Ovary (tissue), 3 donors: ENCODE results near the gene C18orf54.

Experiments used
- CTCF ChIP-seq, 3 donors: fragments of 450-650 bp in 2 of 3; fragments of 200-600 bp in 1 of 3; IDR thresholded peaks; one replicate each; pipeline versions ENCODE4 v1.5.1 to v1.8.0; 2016 to 2022; ENCODE audit warnings: antibody characterized with exemption in 3 of 3, mild to moderate bottlenecking in 1 of 3
- POLR2A ChIP-seq: fragments of 450-650 bp; IDR thresholded peaks from one replicate; pipeline ENCODE4 v1.6.1; 2017; ENCODE audit warnings: antibody characterized with exemption, mild to moderate bottlenecking, moderate library complexity
- donor health status: DM: no; HTN: no; CAD: no.

DNA sequence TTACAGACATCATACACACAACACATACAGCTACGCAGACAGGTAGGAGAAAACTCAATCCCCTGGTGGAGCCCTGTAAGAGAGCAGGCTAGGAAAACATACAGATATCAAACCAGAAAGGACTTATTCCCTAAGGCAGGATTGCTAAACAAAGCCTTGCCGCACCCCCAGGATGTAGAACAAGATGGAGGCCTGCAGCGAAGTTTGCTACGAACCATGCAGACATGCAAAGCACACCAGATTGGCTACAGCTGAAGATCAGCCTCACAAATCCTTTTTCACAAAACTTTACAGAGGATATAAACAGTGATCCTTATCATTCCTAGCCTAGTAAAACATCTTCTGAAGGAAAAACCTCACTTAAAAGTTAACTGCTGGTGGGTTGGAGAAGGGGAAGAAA is 28.3 kb downstream of the C18orf54 start:
- no peak for TF ChIP-seq CTCF (IDR thresholded peaks at IDR 0.05)
- no peak for TF ChIP-seq POLR2A
